Neural progenitor cell (in vitro differentiated cells): ENCODE measurements around the gene PTPRG. TPM values are rescaled to one million over a fixed set of nuclear protein-coding genes. Genes with fewer than 3 reads are reported as not detected.

Source experiments
- DNase-seq: peaks from one replicate; pipeline ENCODE4 v3.0.0-alpha.2; 2016; ENCODE audit warnings: low spot score
- H2AFZ ChIP-seq: fragments of 200-600 bp; sonication (generic); replicated peaks from 2 replicates; pipeline ENCODE4 v1.6.1; 2016; ENCODE audit warnings: antibody characterized with exemption
- H3F3A ChIP-seq: fragments of 200-600 bp; sonication (generic); 2 replicates; pipeline ENCODE4 v1.6.1; 2016; ENCODE audit warnings: antibody characterized with exemption, low read depth
- H3K27ac ChIP-seq: fragments of 200-600 bp; sonication (generic); 2 replicates; pipeline ENCODE4 v1.5.1; 2016; ENCODE audit warnings: mild to moderate bottlenecking
- H3K27me3 ChIP-seq: fragments of 200-600 bp; sonication (generic); 2 replicates; pipeline ENCODE4 v1.6.1; 2016; ENCODE audit warnings: mild to moderate bottlenecking, moderate library complexity
- H3K36me3 ChIP-seq: fragments of 200-600 bp; sonication (generic); 2 replicates; pipeline ENCODE4 v1.5.1; 2016
- H3K4me1 ChIP-seq: fragments of 200-600 bp; sonication (generic); 2 replicates; pipeline ENCODE4 v1.6.1; 2016; ENCODE audit warnings: mixed run types
- H3K4me2 ChIP-seq: fragments of 200-600 bp; sonication (generic); 2 replicates; pipeline ENCODE4 v1.6.1; 2016
- H3K4me3 ChIP-seq: fragments of 200-600 bp; sonication (generic); 2 replicates; pipeline ENCODE4 v1.5.1; 2016
- H3K79me2 ChIP-seq: fragments of 200-600 bp; sonication (generic); 2 replicates; pipeline ENCODE4 v1.6.1; 2016; ENCODE audit warnings: low read depth
- H3K9ac ChIP-seq: fragments of 200-600 bp; sonication (generic); 2 replicates; pipeline ENCODE4 v1.6.1; 2016
- H3K9me3 ChIP-seq: fragments of 200-600 bp; sonication (generic); 2 replicates; pipeline ENCODE4 v1.5.1; 2016; ENCODE audit warnings: low read depth
- H4K20me1 ChIP-seq: fragments of 200-600 bp; sonication (generic); 2 replicates; pipeline ENCODE4 v1.6.1; 2016; ENCODE audit warnings: low read depth
- H3K27ac Mint-ChIP-seq: 3 replicates; pipeline ENCODE4 v1.8.0; 2021; ENCODE audit warnings: mixed read lengths
- H3K27me3 Mint-ChIP-seq: 2 replicates; pipeline ENCODE4 v1.8.0; 2022; ENCODE audit warnings: low read depth, mild to moderate bottlenecking, inconsistent platforms, moderate library complexity, mixed read lengths; ENCODE audit not compliant: insufficient read depth
- H3K36me3 Mint-ChIP-seq: 3 replicates; pipeline ENCODE4 v1.8.0; 2021; ENCODE audit warnings: mixed read lengths
- H3K4me1 Mint-ChIP-seq: 3 replicates; pipeline ENCODE4 v1.8.0; 2021; ENCODE audit warnings: mixed read lengths
- H3K4me3 Mint-ChIP-seq: 3 replicates; pipeline ENCODE4 v1.8.0; 2021; ENCODE audit warnings: mild to moderate bottlenecking, moderate library complexity, mixed read lengths
- H3K9me3 Mint-ChIP-seq: 3 replicates; pipeline ENCODE4 v1.8.0; 2020; ENCODE audit warnings: mixed read lengths
- EZH2 ChIP-seq: fragments of 200-600 bp; sonication (generic); IDR thresholded peaks from 2 replicates; pipeline ENCODE4 v1.6.1; 2017; ENCODE audit warnings: antibody characterized with exemption, mild to moderate bottlenecking, moderate library complexity
- EZH2phosphoT487 ChIP-seq: fragments of 200-600 bp; sonication (generic); IDR thresholded peaks from 2 replicates; pipeline ENCODE4 v1.6.1; 2017; ENCODE audit warnings: antibody characterized with exemption
- total RNA-seq: library from RNA; depleted of rRNA; stranded (reverse); fragments of >200 nt; gene quantifications from 2 replicates; pipeline ENCODE4 v1.2.3, GENCODE V29; 2015; ENCODE audit warnings: low replicate concordance
- TF ChIP-seq, protein P1 (sequence below): fragments of 200-600 bp; sonication (generic); IDR thresholded peaks from 2 replicates; pipeline ENCODE4 v1.5.1; 2017; ENCODE audit warnings: antibody characterized with exemption, mild to moderate bottlenecking

PTPRG gene
- total RNA-seq, 1 donor from 2014 or later, result 65.3 TPM

DNA sequence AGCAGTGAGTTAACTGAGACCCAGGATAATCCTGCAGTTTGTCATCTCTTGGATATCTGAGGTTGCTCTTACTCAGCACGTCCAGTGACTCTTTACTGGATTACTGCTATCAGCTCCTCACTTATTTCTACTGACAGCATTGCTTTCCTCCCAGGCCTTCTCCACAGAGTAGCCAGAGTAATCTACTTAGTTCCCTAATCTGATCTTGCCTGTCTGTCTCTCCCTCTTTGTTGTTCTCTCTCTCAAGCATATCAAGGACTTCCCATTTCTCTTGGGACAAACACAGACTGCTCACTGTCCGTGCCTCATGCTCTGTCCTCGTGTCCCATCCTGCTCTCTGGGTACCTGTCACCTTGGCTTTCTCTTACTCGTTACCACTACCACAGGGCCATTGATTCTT, 435.7 kb downstream of the PTPRG start:
- Histone ChIP-seq H3K4me3 (no peak overlapping the region), H3K9ac (no peak overlapping the region), H3K4me2 (peak overlapping the region; percentile 5), H3K79me2 (peaks cover 6% of the 10 kb centered on the region), H3F3A (peaks cover 4% of the 10 kb centered on the region), H3K27me3 (no peaks in the 10 kb centered on the region), H2AFZ (no peak overlapping the region), H3K4me1 (peaks cover 24% of the 10 kb centered on the region), H3K27ac (no peak overlapping the region), H3K36me3 (no peaks in the 10 kb centered on the region), H4K20me1 (peaks cover 15% of the 10 kb centered on the region), H3K9me3 (no peaks in the 10 kb centered on the region)
- TF ChIP-seq EZH2, result no peak
- no peak for TF ChIP-seq EZH2phosphoT487
- no peak overlapping the region for H3K27ac Mint-ChIP-seq
- H3K9me3 Mint-ChIP-seq, result no peaks in the 10 kb centered on the region
- H3K4me1 Mint-ChIP-seq, result no peaks in the 10 kb centered on the region
- H3K4me3 Mint-ChIP-seq, result no peak overlapping the region
- DNase-seq, result no peak
- peaks cover under 1% of the 10 kb centered on the region for H3K36me3 Mint-ChIP-seq
- peaks cover 2% of the 10 kb centered on the region for H3K27me3 Mint-ChIP-seq

DNA sequence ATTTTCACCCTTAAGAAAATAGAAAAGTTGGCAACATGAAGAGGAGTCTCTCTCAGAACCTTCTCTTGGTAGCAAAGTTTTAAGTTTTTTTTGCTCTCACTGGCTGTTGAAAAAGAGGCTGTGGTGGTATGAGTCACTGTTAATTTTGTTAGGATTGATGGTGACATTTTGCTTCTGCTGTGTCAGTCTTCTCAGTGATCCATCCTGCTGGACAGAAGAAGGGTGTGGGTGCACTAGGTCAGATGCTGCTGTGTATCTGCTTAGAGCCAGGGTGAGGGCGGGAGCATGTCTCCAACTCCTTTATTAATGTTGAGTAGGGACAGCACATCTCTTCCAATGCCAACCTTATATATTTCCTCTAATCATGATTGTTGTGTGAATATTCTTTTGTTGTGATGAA, 442.5 kb downstream of the PTPRG start:
- peaks cover 13% of the 10 kb centered on the region for H3K79me2 ChIP-seq

DNA sequence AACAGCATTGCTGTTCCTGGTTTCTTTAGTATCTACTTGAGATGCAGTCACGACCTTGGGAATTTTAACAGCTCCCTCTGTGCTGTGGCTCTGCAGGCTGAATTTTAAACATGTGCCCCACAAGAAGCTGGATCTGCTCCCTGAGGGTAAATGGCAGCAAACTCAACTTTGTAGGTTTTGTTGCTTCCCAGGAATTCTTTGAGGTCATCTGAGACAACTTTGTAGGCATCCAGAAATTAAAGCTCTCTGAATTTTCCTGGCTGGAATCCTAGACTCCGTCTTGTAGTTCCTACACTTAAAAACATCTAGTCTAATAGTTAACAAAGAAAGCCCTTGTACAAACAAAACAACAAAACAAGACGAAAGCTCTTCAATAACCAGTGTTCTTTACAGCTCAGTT, 445.7 kb downstream of the PTPRG start:
- H3K79me2 ChIP-seq, result peaks cover 24% of the 10 kb centered on the region
- H3K9me3 ChIP-seq, result no peaks in the 10 kb centered on the region
- H3K27me3 ChIP-seq, result no peaks in the 10 kb centered on the region
- peak overlapping the region; percentile 35 for H3K4me2 ChIP-seq
- peaks cover 29% of the 10 kb centered on the region for H3K4me1 ChIP-seq
- Mint-ChIP-seq H3K9me3 (peaks cover 3% of the 10 kb centered on the region), H3K4me1 (peaks cover 3% of the 10 kb centered on the region), H3K36me3 (peaks cover 28% of the 10 kb centered on the region), H3K27ac (no peak overlapping the region), H3K4me3 (no peak overlapping the region), H3K27me3 (peaks cover 2% of the 10 kb centered on the region)
- peaks cover 10% of the 10 kb centered on the region for H4K20me1 ChIP-seq
- peak overlapping the region; percentile 65 for H3K27ac ChIP-seq
- no peak overlapping the region for H2AFZ ChIP-seq
- TF ChIP-seq EZH2phosphoT487 (no peak), EZH2 (no peak)
- TF ChIP-seq, protein P1, sequence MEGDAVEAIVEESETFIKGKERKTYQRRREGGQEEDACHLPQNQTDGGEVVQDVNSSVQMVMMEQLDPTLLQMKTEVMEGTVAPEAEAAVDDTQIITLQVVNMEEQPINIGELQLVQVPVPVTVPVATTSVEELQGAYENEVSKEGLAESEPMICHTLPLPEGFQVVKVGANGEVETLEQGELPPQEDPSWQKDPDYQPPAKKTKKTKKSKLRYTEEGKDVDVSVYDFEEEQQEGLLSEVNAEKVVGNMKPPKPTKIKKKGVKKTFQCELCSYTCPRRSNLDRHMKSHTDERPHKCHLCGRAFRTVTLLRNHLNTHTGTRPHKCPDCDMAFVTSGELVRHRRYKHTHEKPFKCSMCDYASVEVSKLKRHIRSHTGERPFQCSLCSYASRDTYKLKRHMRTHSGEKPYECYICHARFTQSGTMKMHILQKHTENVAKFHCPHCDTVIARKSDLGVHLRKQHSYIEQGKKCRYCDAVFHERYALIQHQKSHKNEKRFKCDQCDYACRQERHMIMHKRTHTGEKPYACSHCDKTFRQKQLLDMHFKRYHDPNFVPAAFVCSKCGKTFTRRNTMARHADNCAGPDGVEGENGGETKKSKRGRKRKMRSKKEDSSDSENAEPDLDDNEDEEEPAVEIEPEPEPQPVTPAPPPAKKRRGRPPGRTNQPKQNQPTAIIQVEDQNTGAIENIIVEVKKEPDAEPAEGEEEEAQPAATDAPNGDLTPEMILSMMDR, result no peak
- H3F3A ChIP-seq, result no peaks in the 10 kb centered on the region
- no peak overlapping the region for H3K9ac ChIP-seq
- no peak overlapping the region for H3K4me3 ChIP-seq
- no peak for DNase-seq
- no peaks in the 10 kb centered on the region for H3K36me3 ChIP-seq

More for the DNA sequence above, 442.5 kb downstream of the PTPRG start:
- no peak for DNase-seq
- TF ChIP-seq, protein P1, result no peak
- no peak for TF ChIP-seq EZH2phosphoT487
- TF ChIP-seq EZH2, result no peak
- no peaks in the 10 kb centered on the region for H3K9me3 ChIP-seq
- peaks cover 25% of the 10 kb centered on the region for H4K20me1 ChIP-seq
- H3F3A ChIP-seq, result no peaks in the 10 kb centered on the region
- peaks cover 14% of the 10 kb centered on the region for H3K36me3 Mint-ChIP-seq
- H3K27ac ChIP-seq, result no peak overlapping the region
- H3K4me1 ChIP-seq, result peaks cover 38% of the 10 kb centered on the region
- H3K4me3 Mint-ChIP-seq, result no peak overlapping the region
- H3K36me3 ChIP-seq, result no peaks in the 10 kb centered on the region
- H3K4me3 ChIP-seq, result no peak overlapping the region
- H3K27ac Mint-ChIP-seq, result no peak overlapping the region
- H3K27me3 Mint-ChIP-seq, result peaks cover 2% of the 10 kb centered on the region
- H2AFZ ChIP-seq, result no peak overlapping the region
- H3K9me3 Mint-ChIP-seq, result no peaks in the 10 kb centered on the region
- H3K27me3 ChIP-seq, result no peaks in the 10 kb centered on the region
- peaks cover 3% of the 10 kb centered on the region for H3K4me1 Mint-ChIP-seq
- H3K4me2 ChIP-seq, result no peak overlapping the region
- no peak overlapping the region for H3K9ac ChIP-seq

DNA sequence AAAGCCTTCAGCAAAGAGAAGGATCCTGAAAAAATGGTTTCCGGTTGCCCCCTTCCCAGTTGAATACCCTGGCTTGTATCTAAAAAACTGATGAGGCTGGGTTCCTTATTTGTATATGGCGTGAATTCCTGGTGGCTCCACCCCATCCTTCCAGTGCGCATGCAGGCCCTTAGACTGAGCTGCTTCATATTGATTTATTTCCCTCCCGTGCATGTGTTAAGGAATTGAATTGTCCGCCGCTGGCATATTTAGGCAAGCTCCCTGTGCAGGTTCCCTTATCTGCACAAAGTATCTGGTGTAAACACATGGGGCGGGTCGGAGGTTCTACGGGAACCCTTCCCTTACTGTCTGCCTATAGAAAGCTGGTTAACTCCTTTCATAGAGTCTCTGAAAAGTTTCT, 449.6 kb downstream of the PTPRG start:
- Histone ChIP-seq H3F3A (no peaks in the 10 kb centered on the region), H3K79me2 (peaks cover 35% of the 10 kb centered on the region), H3K27ac (no peak overlapping the region), H3K4me3 (no peak overlapping the region), H3K9ac (no peak overlapping the region), H3K27me3 (no peaks in the 10 kb centered on the region), H3K36me3 (no peaks in the 10 kb centered on the region), H3K4me2 (peak overlapping the region; percentile 27), H3K4me1 (peaks cover 37% of the 10 kb centered on the region), H4K20me1 (peaks cover 26% of the 10 kb centered on the region), H2AFZ (no peak overlapping the region), H3K9me3 (no peaks in the 10 kb centered on the region)
- DNase-seq, result peak; percentile 15
- Mint-ChIP-seq H3K4me1 (peaks cover 6% of the 10 kb centered on the region), H3K27ac (no peak overlapping the region), H3K4me3 (no peak overlapping the region), H3K36me3 (peaks cover 14% of the 10 kb centered on the region), H3K9me3 (peaks cover 3% of the 10 kb centered on the region), H3K27me3 (peaks cover 2% of the 10 kb centered on the region)
- TF ChIP-seq, protein P1, result no peak
- TF ChIP-seq EZH2phosphoT487 (no peak), EZH2 (no peak)
